OCI-LY7 (cell line): ENCODE data around the gene OXCT1. TPM values are rescaled to one million over a fixed set of nuclear protein-coding genes. Genes with fewer than 3 reads are reported as not detected.

ENCODE experiments used
- BruUV-seq: library from RNA; stranded (reverse); fragments of 400-500 nt; replicated peaks from 2 replicates; lab custom pipeline; 2021; lab: Mats Ljungman, UMichigan
- CTCF ChIA-PET: fragments of 300-600 bp; sonication (Branson Sonifier 250); formaldehyde crosslinking; loops from one replicate; lab custom pipeline; 2022; ENCODE audit warnings: antibody characterized with exemption; ENCODE audit not compliant: unreplicated experiment; lab: Charles Lee
- POLR2A ChIA-PET: fragments of 300-600 bp; sonication (Branson Sonifier 250); formaldehyde crosslinking; loops from one replicate; lab custom pipeline; 2022; ENCODE audit warnings: antibody characterized with exemption; lab: Charles Lee
- DNase-seq: peaks from one replicate; pipeline ENCODE4 v3.0.0-alpha.2; 2015; ENCODE audit warnings: low spot score
- H2AFZ ChIP-seq: fragments of 200-600 bp; sonication (generic), shearing (Covaris generic); 2 replicates; pipeline ENCODE4 v1.6.1; 2014; ENCODE audit warnings: mild to moderate bottlenecking, antibody characterized with exemption, low read length, moderate library complexity
- H3K27ac ChIP-seq: fragments of 200-600 bp; sonication (generic); 2 replicates; pipeline ENCODE4 v1.5.1; 2014; ENCODE audit warnings: mixed run types, low read depth, mild to moderate bottlenecking, moderate library complexity, low read length, inconsistent platforms; ENCODE audit not compliant: poor library complexity, severe bottlenecking
- H3K36me3 ChIP-seq: fragments of 200-600 bp; sonication (generic); 2 replicates; pipeline ENCODE4 v1.6.1; 2014; ENCODE audit warnings: mild to moderate bottlenecking, antibody characterized with exemption, low read length, moderate library complexity, mixed read lengths; ENCODE audit not compliant: insufficient read depth
- H3K4me1 ChIP-seq: fragments of 200-600 bp; sonication (generic); 2 replicates; pipeline ENCODE4 v1.5.1; 2014; ENCODE audit warnings: mild to moderate bottlenecking, low read length; ENCODE audit not compliant: insufficient read depth, poor library complexity, severe bottlenecking
- H3K4me2 ChIP-seq: fragments of 200-600 bp; sonication (generic); 2 replicates; pipeline ENCODE4 v1.6.1; 2014; ENCODE audit warnings: mild to moderate bottlenecking, low read length
- H3K4me3 ChIP-seq: fragments of 200-600 bp; sonication (generic); 2 replicates; pipeline ENCODE4 v1.5.1; 2014; ENCODE audit warnings: mild to moderate bottlenecking, low read depth, low read length; ENCODE audit not compliant: poor library complexity, severe bottlenecking
- H3K79me2 ChIP-seq: fragments of 200-600 bp; sonication (generic); 2 replicates; pipeline ENCODE4 v1.6.1; 2016; ENCODE audit warnings: low read depth, mild to moderate bottlenecking, low read length, moderate library complexity, mixed read lengths; ENCODE audit not compliant: insufficient read depth
- H3K9me2 ChIP-seq: fragments of 200-600 bp; sonication (generic); 2 replicates; pipeline ENCODE4 v1.6.1; 2016; ENCODE audit warnings: mild to moderate bottlenecking, low read length, mixed read lengths; ENCODE audit not compliant: insufficient read depth
- H3K9me3 ChIP-seq: fragments of 200-600 bp; sonication (generic); 2 replicates; pipeline ENCODE4 v1.6.1; 2014; ENCODE audit warnings: mild to moderate bottlenecking, mixed run types, low read length, mixed read lengths
- H4K20me1 ChIP-seq: fragments of 200-600 bp; sonication (generic); 2 replicates; pipeline ENCODE4 v1.6.1; 2014; ENCODE audit warnings: mild to moderate bottlenecking, antibody characterized with exemption, low read length, moderate library complexity, mixed read lengths; ENCODE audit not compliant: insufficient read depth
- EZH2phosphoT487 ChIP-seq: fragments of 200-600 bp; sonication (generic); IDR thresholded peaks from 2 replicates; pipeline ENCODE4 v1.6.1; 2018; ENCODE audit warnings: low read depth, borderline replicate concordance, mild to moderate bottlenecking, mixed run types, antibody characterized with exemption, low read length, moderate library complexity, mixed read lengths
- intact Hi-C: fragments of 100-400 bp; cut with micrococcal nuclease; formaldehyde crosslinking; loops from one replicate; pipeline ENCODE4 v1.10.0; 2022; ENCODE audit not compliant: unreplicated experiment
- total RNA-seq, 2 experiments: library from RNA; depleted of rRNA in 1 of 2; stranded (reverse); fragments of >200 nt in 1 of 2; shearing (Covaris generic) in 1 of 2; gene quantifications; 2 replicates each; pipeline ENCODE4 v1.2.3, GENCODE V29; 2014 to 2022
- TF ChIP-seq, protein P1 (sequence below): fragments of 200-600 bp; sonication (generic); conservative IDR thresholded peaks from 2 replicates; pipeline ENCODE4 v1.5.1; 2014; ENCODE audit warnings: mild to moderate bottlenecking, antibody characterized with exemption, low read length, moderate library complexity, mixed read lengths

OXCT1 gene
- total RNA-seq, 2 experiments from 2014 or later, result 27.0 to 43.4 TPM

DNA sequence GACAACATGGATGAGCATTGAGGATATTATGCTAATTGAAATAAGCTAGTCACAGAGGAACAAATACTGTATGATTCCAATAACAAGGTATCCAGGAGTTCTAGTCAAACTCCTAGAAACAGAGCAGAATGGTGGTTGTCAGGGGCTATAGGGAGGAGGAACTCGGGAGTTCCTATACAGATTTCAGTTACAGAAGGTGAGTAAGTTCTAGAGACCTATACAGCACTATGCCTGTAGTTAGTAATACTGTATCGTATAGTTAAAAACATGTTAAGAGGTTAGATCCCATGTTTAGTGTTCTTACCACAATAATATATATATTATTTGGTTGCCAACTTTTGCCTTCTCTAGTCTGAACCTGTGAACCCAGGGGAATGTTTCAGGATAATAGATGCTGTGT, 7.9 kb upstream of the OXCT1 start:
- ChIA-PET POLR2A (no interaction called here), CTCF (no interaction called here)
- Histone ChIP-seq H3K4me3 (no peak overlapping the region), H2AFZ (no peak overlapping the region), H3K79me2 (no peaks in the 10 kb centered on the region), H3K36me3 (no peaks in the 10 kb centered on the region), H4K20me1 (no peaks in the 10 kb centered on the region), H3K4me1 (no peaks in the 10 kb centered on the region), H3K27ac (no peak overlapping the region), H3K4me2 (no peak overlapping the region), H3K9me3 (no peaks in the 10 kb centered on the region), H3K9me2 (no peaks in the 10 kb centered on the region)
- TF ChIP-seq EZH2phosphoT487, result no peak
- TF ChIP-seq, protein P1, sequence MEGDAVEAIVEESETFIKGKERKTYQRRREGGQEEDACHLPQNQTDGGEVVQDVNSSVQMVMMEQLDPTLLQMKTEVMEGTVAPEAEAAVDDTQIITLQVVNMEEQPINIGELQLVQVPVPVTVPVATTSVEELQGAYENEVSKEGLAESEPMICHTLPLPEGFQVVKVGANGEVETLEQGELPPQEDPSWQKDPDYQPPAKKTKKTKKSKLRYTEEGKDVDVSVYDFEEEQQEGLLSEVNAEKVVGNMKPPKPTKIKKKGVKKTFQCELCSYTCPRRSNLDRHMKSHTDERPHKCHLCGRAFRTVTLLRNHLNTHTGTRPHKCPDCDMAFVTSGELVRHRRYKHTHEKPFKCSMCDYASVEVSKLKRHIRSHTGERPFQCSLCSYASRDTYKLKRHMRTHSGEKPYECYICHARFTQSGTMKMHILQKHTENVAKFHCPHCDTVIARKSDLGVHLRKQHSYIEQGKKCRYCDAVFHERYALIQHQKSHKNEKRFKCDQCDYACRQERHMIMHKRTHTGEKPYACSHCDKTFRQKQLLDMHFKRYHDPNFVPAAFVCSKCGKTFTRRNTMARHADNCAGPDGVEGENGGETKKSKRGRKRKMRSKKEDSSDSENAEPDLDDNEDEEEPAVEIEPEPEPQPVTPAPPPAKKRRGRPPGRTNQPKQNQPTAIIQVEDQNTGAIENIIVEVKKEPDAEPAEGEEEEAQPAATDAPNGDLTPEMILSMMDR, result no peak
- intact Hi-C loops, result no loop called here
- no peak for DNase-seq
- no TSS peak for BruUV-seq

DNA sequence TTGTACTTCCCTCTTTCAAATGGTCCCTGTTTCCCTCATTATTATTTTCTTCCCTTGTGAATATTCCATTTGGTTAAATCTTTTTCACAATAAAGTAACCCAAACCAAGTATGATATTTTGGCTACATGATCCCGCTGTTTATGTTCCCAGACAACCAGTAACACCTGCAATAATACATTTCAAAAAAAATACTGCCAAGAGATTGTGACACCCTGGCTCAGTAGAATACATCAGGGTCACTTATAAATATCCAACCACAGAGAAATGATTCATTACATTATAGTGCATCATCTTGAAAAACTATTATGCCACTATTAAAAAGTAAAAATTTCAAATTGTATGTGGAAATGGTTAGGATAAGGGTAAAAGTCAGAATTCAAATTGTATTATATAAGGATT, 7.2 kb upstream of the OXCT1 start:
- no peaks in the 10 kb centered on the region for H3K79me2 ChIP-seq
- ChIA-PET CTCF (no interaction called here), POLR2A (interaction anchor here (0.8 to 1.9 kb wide), 2 partner anchors 25 to 27 kb away, joined by 3 to 4 read pairs; partner anchors contain the start of gene RIMOC1)
- no peaks in the 10 kb centered on the region for H3K36me3 ChIP-seq
- H3K9me2 ChIP-seq, result no peaks in the 10 kb centered on the region
- H4K20me1 ChIP-seq, result no peaks in the 10 kb centered on the region
- no peaks in the 10 kb centered on the region for H3K9me3 ChIP-seq
- no peak for TF ChIP-seq EZH2phosphoT487
- H3K27ac ChIP-seq, result no peak overlapping the region
- no peaks in the 10 kb centered on the region for H3K4me1 ChIP-seq
- no peak overlapping the region for H3K4me2 ChIP-seq
- intact Hi-C loops, result no loop called here
- no peak for DNase-seq
- H3K4me3 ChIP-seq, result no peak overlapping the region
- H2AFZ ChIP-seq, result no peak overlapping the region
- BruUV-seq, result no TSS peak

DNA sequence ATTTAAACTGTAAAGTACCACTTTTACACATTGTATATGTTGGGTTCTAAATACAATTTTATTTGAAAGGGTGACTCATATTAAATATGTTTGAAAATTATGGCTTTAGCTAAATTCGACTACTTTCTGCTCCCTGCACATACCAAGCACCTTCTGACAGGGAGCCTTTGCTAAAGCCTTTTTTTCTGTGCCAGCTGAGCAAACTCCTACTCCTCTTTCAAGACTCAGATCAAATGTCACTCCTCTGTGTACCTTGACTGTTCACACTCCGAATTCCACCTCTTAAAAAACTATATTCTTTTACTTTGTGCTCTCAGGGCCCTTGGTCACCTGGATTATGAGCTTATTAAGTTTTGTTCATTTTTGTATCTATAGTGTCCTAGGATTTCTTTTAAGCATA, 6.5 kb upstream of the OXCT1 start:
- Histone ChIP-seq H3K9me2 (no peaks in the 10 kb centered on the region), H3K79me2 (no peaks in the 10 kb centered on the region), H3K4me2 (no peak overlapping the region), H3K9me3 (no peaks in the 10 kb centered on the region), H3K4me3 (no peak overlapping the region), H3K4me1 (peaks cover 4% of the 10 kb centered on the region), H3K36me3 (no peaks in the 10 kb centered on the region), H3K27ac (no peak overlapping the region), H2AFZ (no peak overlapping the region), H4K20me1 (no peaks in the 10 kb centered on the region)
- ChIA-PET CTCF (no interaction called here), POLR2A (interaction anchor here (0.8 to 1.9 kb wide), 2 partner anchors 26 to 27 kb away, joined by 3 to 4 read pairs; partner anchors contain the start of gene RIMOC1)
- BruUV-seq, result no TSS peak
- TF ChIP-seq, protein P1, result no peak
- TF ChIP-seq EZH2phosphoT487, result no peak
- no peak for DNase-seq
- intact Hi-C loops, result no loop called here
